ENCODE measurements around the gene UBE2E1. TPM values are rescaled to one million over a fixed set of nuclear protein-coding genes. Genes with fewer than 3 reads are reported as not detected.

The UBE2E1 gene
- polyA plus RNA-seq, 4 donors, result 52.4 to 102 (median 68.4) TPM

DNA sequence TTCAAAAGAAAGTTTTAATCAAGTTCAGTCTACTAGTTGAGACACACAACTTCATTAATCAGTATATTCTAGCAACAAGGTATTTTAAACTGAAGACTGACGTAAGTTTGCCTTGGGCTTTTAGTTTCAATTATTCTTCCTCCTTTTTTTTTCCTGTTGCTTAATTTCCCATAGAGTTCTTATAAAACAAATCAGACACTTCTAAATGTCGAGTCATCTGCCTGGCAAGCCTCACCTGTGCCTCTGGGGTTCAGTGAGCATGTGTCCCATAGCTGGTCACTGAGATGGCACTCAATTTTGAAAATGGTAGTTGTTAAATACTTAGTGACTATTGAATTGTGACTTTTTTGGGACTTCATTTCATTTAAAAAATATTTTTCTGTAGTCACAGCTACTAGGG is 83.6 kb downstream of the UBE2E1 start:
- FAIRE-seq (no peak), DNase-seq (no peak)
- Histone ChIP-seq H3K36me3 (ENCODE audit: control insufficient read depth in 3 of 3, insufficient read depth in 2 of 3, low read depth in 1 of 3, low read length in 3 of 3) (peaks cover 0 to 16% (median 3%) of the 10 kb centered on the region in 3 donors), H3K27me3 (ENCODE audit: control insufficient read depth in 3 of 3, insufficient read depth in 3 of 3, low read length in 3 of 3) (no peaks in the 10 kb centered on the region), H3K9me3 (ENCODE audit: control insufficient read depth in 2 of 2, insufficient read depth in 1 of 2, low read depth in 1 of 2, low read length in 1 of 2) (no peaks in the 10 kb centered on the region), H3K4me1 (ENCODE audit: control insufficient read depth in 3 of 3, insufficient read depth in 2 of 3, low read depth in 1 of 3, low read length in 2 of 3) (no peaks in the 10 kb centered on the region), H3K4me3 (ENCODE audit: low read depth in 1 of 3, low read length in 3 of 3) (no peak overlapping the region), H3K27ac (ENCODE audit: low read depth in 1 of 3, low read length in 2 of 3) (no peak overlapping the region)
- WGBS, 3 donors, result 77 to 79% (median 77%) methylated on average over 2 of the region's 2 CpGs

DNA sequence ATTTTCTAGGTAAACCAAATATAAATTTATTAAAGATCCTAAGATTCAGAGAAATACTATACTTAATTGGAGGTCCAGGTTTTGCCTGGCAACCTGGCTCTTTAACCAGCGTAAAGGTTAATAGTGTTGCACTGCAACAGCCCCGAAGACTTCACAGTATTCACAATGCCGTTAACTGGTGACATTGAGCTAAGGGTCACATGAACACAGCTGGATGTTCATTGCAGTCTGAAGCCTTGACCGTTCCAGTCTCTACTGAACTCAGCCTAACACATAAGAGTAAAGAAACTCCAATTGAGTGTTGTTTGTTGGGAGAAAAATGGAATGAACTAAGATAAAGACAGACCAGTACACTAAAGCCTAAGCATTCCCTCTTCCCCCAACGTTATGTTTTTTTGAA is 84.2 kb downstream of the UBE2E1 start:
- DNase-seq (no peak), FAIRE-seq (no peak)
- Histone ChIP-seq H3K4me3 (ENCODE audit: low read depth in 1 of 3, low read length in 3 of 3) (no peak overlapping the region), H3K27me3 (ENCODE audit: control insufficient read depth in 3 of 3, insufficient read depth in 3 of 3, low read length in 3 of 3) (no peaks in the 10 kb centered on the region), H3K36me3 (ENCODE audit: control insufficient read depth in 3 of 3, insufficient read depth in 2 of 3, low read depth in 1 of 3, low read length in 3 of 3) (peaks cover 0 to 17% (median 3%) of the 10 kb centered on the region in 3 donors), H3K9me3 (ENCODE audit: control insufficient read depth in 2 of 2, insufficient read depth in 1 of 2, low read depth in 1 of 2, low read length in 1 of 2) (no peaks in the 10 kb centered on the region), H3K27ac (ENCODE audit: low read depth in 1 of 3, low read length in 2 of 3) (no peak overlapping the region), H3K4me1 (ENCODE audit: control insufficient read depth in 3 of 3, insufficient read depth in 2 of 3, low read depth in 1 of 3, low read length in 2 of 3) (no peaks in the 10 kb centered on the region)
- 87 to 89% (median 88%) methylated on average over 5 of the region's 5 CpGs for WGBS, 3 donors

DNA sequence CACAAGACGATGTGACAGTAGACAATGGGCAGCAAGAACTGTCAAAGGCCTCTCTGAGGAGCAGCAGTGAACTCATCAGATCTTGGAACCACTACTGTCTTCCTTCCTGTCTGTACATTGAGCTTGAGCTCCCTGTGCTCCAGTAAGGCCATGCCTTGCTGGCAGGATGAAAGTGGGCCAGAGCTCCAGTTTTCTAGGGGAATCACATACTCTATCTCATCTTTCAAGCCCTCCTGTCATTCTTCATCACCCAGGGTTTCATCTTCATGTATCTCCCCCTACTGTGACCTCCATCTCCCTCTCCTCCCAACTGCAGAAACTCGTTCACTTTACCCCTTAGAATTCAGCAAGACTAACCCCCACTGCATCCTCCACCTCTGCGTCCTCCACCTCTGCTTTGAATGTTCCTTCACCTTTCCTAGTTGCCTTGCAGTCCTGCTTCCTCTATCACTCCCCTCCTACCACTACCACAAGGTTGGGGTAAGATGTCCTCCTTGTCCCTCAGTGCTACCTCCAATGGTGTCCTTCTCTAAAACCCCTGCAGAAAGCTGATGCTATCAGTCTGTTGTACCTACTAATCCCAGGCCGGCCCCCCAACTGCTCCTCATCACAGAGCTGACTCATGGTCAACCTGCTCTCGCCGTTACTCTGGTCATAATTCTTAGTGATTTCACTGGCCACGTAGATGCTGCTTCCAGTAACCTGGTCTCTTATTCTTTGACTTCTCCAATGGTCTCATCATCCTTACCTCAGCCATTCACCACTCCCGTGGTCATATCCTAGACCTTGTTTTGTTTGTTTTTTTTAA is 88.7 kb downstream of the UBE2E1 start:
- Histone ChIP-seq H3K4me3 (ENCODE audit: low read depth in 1 of 3, low read length in 3 of 3) (no peak overlapping the region), H3K27me3 (ENCODE audit: control insufficient read depth in 3 of 3, insufficient read depth in 3 of 3, low read length in 3 of 3) (no peaks in the 10 kb centered on the region), H3K36me3 (ENCODE audit: control insufficient read depth in 3 of 3, insufficient read depth in 2 of 3, low read depth in 1 of 3, low read length in 3 of 3) (peaks cover 0 to 27% (median 3%) of the 10 kb centered on the region in 3 donors), H3K27ac (ENCODE audit: low read depth in 1 of 3, low read length in 2 of 3) (no peak overlapping the region), H3K4me1 (ENCODE audit: control insufficient read depth in 3 of 3, insufficient read depth in 2 of 3, low read depth in 1 of 3, low read length in 2 of 3) (no peaks in the 10 kb centered on the region), H3K9me3 (ENCODE audit: control insufficient read depth in 2 of 2, insufficient read depth in 1 of 2, low read depth in 1 of 2, low read length in 1 of 2) (peaks cover 0 to 5% of the 10 kb centered on the region in 2 donors)
- 80 to 86% (median 84%) methylated on average over 8 of the region's 8 CpGs for WGBS, 3 donors
- no peak for DNase-seq
- FAIRE-seq, result no peak

DNA sequence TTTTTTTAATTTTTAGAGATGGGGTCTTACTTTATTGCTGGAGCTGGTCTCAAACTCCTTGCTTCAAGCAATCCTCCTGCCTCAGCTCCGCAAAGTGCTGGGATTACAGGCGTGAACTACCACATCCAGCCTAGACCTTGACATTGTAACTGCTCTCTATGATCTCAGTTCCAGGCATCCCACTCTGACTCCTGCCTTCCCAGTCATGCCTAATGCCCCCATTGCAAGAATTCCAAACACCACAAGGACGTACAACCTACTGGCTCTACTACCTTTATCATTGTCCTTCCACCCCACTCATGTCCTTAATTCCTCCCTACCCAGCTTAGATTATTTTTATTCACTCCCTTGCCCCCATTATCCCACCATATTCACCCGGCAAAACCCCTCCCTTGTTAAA is 89.4 kb downstream of the UBE2E1 start:
- 95 to 96% (median 96%) methylated on average over 4 of the region's 4 CpGs for WGBS, 3 donors

DNA sequence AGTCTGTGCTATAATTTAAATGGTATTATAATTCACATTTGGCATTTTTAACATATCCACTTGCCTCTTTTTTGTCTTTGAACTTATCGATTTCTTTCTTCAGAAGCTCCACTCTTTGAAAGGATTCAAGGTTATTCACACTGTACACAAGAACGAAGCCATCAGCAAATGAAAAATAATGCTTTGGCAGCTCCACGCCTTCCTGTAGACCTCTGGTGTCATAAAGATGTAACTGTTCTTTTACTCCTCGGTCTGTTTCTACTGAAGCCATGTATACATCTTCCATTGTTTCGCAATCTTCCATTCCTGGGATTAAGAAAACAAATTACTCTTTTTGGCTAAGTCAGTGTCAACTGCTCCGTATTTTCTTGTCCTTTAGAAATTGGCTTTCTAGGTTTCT is 95.0 kb downstream of the UBE2E1 start:
- WGBS, 3 donors, result 83 to 90% (median 85%) methylated on average over 6 of the region's 6 CpGs
- H3K36me3 ChIP-seq (ENCODE audit: control insufficient read depth in 3 of 3, insufficient read depth in 2 of 3, low read depth in 1 of 3, low read length in 3 of 3), result peaks cover 2 to 27% (median 2%) of the 10 kb centered on the region in 3 donors
- H3K9me3 ChIP-seq (ENCODE audit: control insufficient read depth in 2 of 2, insufficient read depth in 1 of 2, low read depth in 1 of 2, low read length in 1 of 2), result peaks cover 0 to 5% of the 10 kb centered on the region in 2 donors
- no peaks in the 10 kb centered on the region for H3K4me1 ChIP-seq (ENCODE audit: control insufficient read depth in 3 of 3, insufficient read depth in 2 of 3, low read depth in 1 of 3, low read length in 2 of 3)
- H3K4me3 ChIP-seq (ENCODE audit: low read depth in 1 of 3, low read length in 3 of 3), result no peak overlapping the region
- no peak for DNase-seq
- no peak overlapping the region for H3K27ac ChIP-seq (ENCODE audit: low read depth in 1 of 3, low read length in 2 of 3)
- H3K27me3 ChIP-seq (ENCODE audit: control insufficient read depth in 3 of 3, insufficient read depth in 3 of 3, low read length in 3 of 3), result no peaks in the 10 kb centered on the region
- no peak for FAIRE-seq

More for the DNA sequence above, 89.4 kb downstream of the UBE2E1 start:
- Histone ChIP-seq H3K27me3 (ENCODE audit: control insufficient read depth in 3 of 3, insufficient read depth in 3 of 3, low read length in 3 of 3) (no peaks in the 10 kb centered on the region), H3K36me3 (ENCODE audit: control insufficient read depth in 3 of 3, insufficient read depth in 2 of 3, low read depth in 1 of 3, low read length in 3 of 3) (peaks cover 0 to 29% (median 4%) of the 10 kb centered on the region in 3 donors), H3K4me1 (ENCODE audit: control insufficient read depth in 3 of 3, insufficient read depth in 2 of 3, low read depth in 1 of 3, low read length in 2 of 3) (no peaks in the 10 kb centered on the region), H3K9me3 (ENCODE audit: control insufficient read depth in 2 of 2, insufficient read depth in 1 of 2, low read depth in 1 of 2, low read length in 1 of 2) (peaks cover 0 to 5% of the 10 kb centered on the region in 2 donors), H3K27ac (ENCODE audit: low read depth in 1 of 3, low read length in 2 of 3) (no peak overlapping the region), H3K4me3 (ENCODE audit: low read depth in 1 of 3, low read length in 3 of 3) (no peak overlapping the region)
- FAIRE-seq (no peak), DNase-seq (no peak)

DNA sequence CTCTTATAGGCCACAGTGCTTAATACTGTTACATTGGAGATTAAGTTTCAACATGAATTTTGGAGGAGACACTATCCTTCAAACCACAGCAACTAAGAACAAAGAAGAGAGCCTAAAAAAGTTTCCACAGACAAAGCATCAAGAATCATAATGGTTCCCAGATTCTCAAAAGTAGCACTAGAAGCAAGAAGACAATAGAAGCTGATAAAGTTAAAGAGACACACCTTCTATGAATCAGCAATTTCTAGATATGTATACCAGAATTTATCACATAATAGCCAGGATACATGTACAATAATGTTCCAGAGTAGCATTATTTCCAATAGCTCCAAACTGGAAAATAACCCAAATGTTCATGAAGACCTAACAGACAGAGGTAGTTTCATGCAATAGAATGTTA is 98.8 kb downstream of the UBE2E1 start:
- peaks cover 2 to 26% (median 2%) of the 10 kb centered on the region in 3 donors for H3K36me3 ChIP-seq (ENCODE audit: control insufficient read depth in 3 of 3, insufficient read depth in 2 of 3, low read depth in 1 of 3, low read length in 3 of 3)
- no peak overlapping the region for H3K27ac ChIP-seq (ENCODE audit: low read depth in 1 of 3, low read length in 2 of 3)
- no peak overlapping the region for H3K4me3 ChIP-seq (ENCODE audit: low read depth in 1 of 3, low read length in 3 of 3)
- H3K9me3 ChIP-seq (ENCODE audit: control insufficient read depth in 2 of 2, insufficient read depth in 1 of 2, low read depth in 1 of 2, low read length in 1 of 2), result no peaks in the 10 kb centered on the region
- H3K27me3 ChIP-seq (ENCODE audit: control insufficient read depth in 3 of 3, insufficient read depth in 3 of 3, low read length in 3 of 3), result no peaks in the 10 kb centered on the region
- H3K4me1 ChIP-seq (ENCODE audit: control insufficient read depth in 3 of 3, insufficient read depth in 2 of 3, low read depth in 1 of 3, low read length in 2 of 3), result no peaks in the 10 kb centered on the region
- no peak for FAIRE-seq
- DNase-seq, result no peak

DNA sequence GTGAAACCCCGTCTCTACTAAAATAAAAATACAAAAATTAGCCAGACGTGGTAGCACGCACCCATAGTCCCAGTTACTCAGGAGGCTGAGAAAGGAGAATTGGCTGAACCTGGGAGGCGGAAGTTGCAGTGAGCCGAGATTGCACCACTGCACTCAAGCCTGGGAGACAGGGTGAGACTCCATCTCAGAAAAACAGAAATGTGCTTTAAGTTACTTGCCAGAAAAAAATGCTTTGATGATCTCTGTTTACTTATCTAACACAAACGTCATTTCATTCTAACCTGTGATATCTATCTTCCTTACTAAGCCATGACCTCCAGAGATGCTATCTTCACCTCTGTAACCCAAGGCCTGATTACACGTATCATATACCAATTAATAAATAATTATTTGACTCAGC is 103.6 kb downstream of the UBE2E1 start:
- Histone ChIP-seq H3K4me1 (ENCODE audit: control insufficient read depth in 3 of 3, insufficient read depth in 2 of 3, low read depth in 1 of 3, low read length in 2 of 3) (peaks cover 0 to 3% (median 0%) of the 10 kb centered on the region in 3 donors), H3K9me3 (ENCODE audit: control insufficient read depth in 2 of 2, insufficient read depth in 1 of 2, low read depth in 1 of 2, low read length in 1 of 2) (no peaks in the 10 kb centered on the region), H3K27me3 (ENCODE audit: control insufficient read depth in 3 of 3, insufficient read depth in 3 of 3, low read length in 3 of 3) (no peaks in the 10 kb centered on the region), H3K27ac (ENCODE audit: low read depth in 1 of 3, low read length in 2 of 3) (no peak overlapping the region), H3K36me3 (ENCODE audit: control insufficient read depth in 3 of 3, insufficient read depth in 2 of 3, low read depth in 1 of 3, low read length in 3 of 3) (peaks cover 0 to 14% (median 0%) of the 10 kb centered on the region in 3 donors), H3K4me3 (ENCODE audit: low read depth in 1 of 3, low read length in 3 of 3) (no peak overlapping the region)
- DNase-seq, result no peak
- WGBS, 3 donors, result 85 to 88% (median 88%) methylated on average over 7 of the region's 7 CpGs
- no peak for FAIRE-seq

DNA sequence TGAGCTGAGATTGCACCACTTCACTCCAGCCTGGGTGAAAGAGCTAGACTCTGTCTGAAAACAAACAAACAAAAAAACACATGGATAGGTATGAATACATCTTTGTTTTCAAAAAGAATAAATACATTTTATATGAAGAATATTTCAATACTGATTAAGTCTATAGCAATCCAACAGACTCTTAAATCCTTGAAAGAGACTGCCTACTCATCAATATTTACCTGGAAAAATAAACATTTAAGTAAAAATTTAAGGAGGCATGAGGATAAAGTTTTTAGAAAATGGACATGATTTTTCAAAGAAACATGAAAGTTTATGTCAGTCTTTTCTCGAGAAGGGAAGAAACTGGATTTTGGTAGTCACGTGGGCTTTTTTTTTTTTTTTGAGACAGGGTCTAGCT is 105.6 kb downstream of the UBE2E1 start:
- H3K9me3 ChIP-seq (ENCODE audit: control insufficient read depth in 2 of 2, insufficient read depth in 1 of 2, low read depth in 1 of 2, low read length in 1 of 2), result no peaks in the 10 kb centered on the region
- WGBS, 3 donors, result 91 to 94% (median 92%) methylated on average over 2 of the region's 2 CpGs
- peaks cover 0 to 12% (median 5%) of the 10 kb centered on the region in 3 donors for H3K4me1 ChIP-seq (ENCODE audit: control insufficient read depth in 3 of 3, insufficient read depth in 2 of 3, low read depth in 1 of 3, low read length in 2 of 3)
- no peak overlapping the region for H3K4me3 ChIP-seq (ENCODE audit: low read depth in 1 of 3, low read length in 3 of 3)
- DNase-seq (no peak), FAIRE-seq (no peak)
- H3K27ac ChIP-seq (ENCODE audit: low read depth in 1 of 3, low read length in 2 of 3), result no peak overlapping the region
- peaks cover 0 to 14% (median 0%) of the 10 kb centered on the region in 3 donors for H3K36me3 ChIP-seq (ENCODE audit: control insufficient read depth in 3 of 3, insufficient read depth in 2 of 3, low read depth in 1 of 3, low read length in 3 of 3)
- H3K27me3 ChIP-seq (ENCODE audit: control insufficient read depth in 3 of 3, insufficient read depth in 3 of 3, low read length in 3 of 3), result no peaks in the 10 kb centered on the region

Measured in small intestine (tissue), 7 donors.